HEK293 (cell line): ENCODE results near the gene SCIN.

Source experiments
- KLF9 ChIP-seq: fragments of 450-650 bp; formaldehyde crosslinking; IDR thresholded peaks from 2 replicates; pipeline ENCODE4 v1.5.1; 2016; ENCODE audit warnings: missing biosample characterization, missing genetic modification characterization, low read depth
- TRIM28 ChIP-seq: IDR thresholded peaks from 2 replicates; pipeline ENCODE4 v1.6.1; 2011; ENCODE audit warnings: low read length, control low read depth, borderline replicate concordance
- YY1 ChIP-seq: fragments of 450-650 bp; formaldehyde crosslinking; IDR thresholded peaks from 2 replicates; pipeline ENCODE4 v1.5.1; 2018; ENCODE audit warnings: missing biosample characterization, missing genetic modification characterization
- ZBTB17 ChIP-seq: fragments of 450-650 bp; formaldehyde crosslinking; IDR thresholded peaks from 2 replicates; pipeline ENCODE4 v1.5.1; 2016; ENCODE audit warnings: missing biosample characterization, missing genetic modification characterization
- ZEB2 ChIP-seq: fragments of 450-650 bp; formaldehyde crosslinking; IDR thresholded peaks from 2 replicates; pipeline ENCODE4 v1.5.1; 2016; ENCODE audit warnings: missing biosample characterization, missing genetic modification characterization
- ZFP37 ChIP-seq: fragments of 450-650 bp; formaldehyde crosslinking; IDR thresholded peaks from 2 replicates; pipeline ENCODE4 v1.5.1; 2016; ENCODE audit warnings: missing biosample characterization, missing genetic modification characterization
- ZNF549 ChIP-seq: fragments of 450-650 bp; IDR thresholded peaks from 2 replicates; pipeline ENCODE4 v1.5.1; 2018; ENCODE audit warnings: missing biosample characterization, missing genetic modification characterization, mild to moderate bottlenecking, inconsistent platforms, moderate library complexity
- ZNF768 ChIP-seq: fragments of 450-650 bp; formaldehyde crosslinking; IDR thresholded peaks from 2 replicates; pipeline ENCODE4 v1.5.1; 2018; ENCODE audit warnings: missing biosample characterization, mild to moderate bottlenecking, missing genetic modification characterization
- ZXDB ChIP-seq: fragments of 450-650 bp; formaldehyde crosslinking; IDR thresholded peaks from 2 replicates; pipeline ENCODE4 v1.5.1; 2016; ENCODE audit warnings: missing biosample characterization, missing genetic modification characterization
- TF ChIP-seq, protein P1 (sequence below): fragments of 450-650 bp; formaldehyde crosslinking; IDR thresholded peaks from 2 replicates; pipeline ENCODE4 v1.5.1; 2016; ENCODE audit warnings: missing biosample characterization, missing genetic modification characterization
- TF ChIP-seq, protein P2 (sequence below): fragments of 450-650 bp; formaldehyde crosslinking; IDR thresholded peaks from 2 replicates; pipeline ENCODE4 v1.5.1; 2016; ENCODE audit warnings: missing biosample characterization, missing genetic modification characterization
- TF ChIP-seq, protein P3 (sequence below): fragments of 450-650 bp; formaldehyde crosslinking; IDR thresholded peaks from 2 replicates; pipeline ENCODE4 v1.5.1; 2016; ENCODE audit warnings: missing biosample characterization, missing genetic modification characterization

GRCh38 chr7:12601302-12601869, 30.9 kb downstream of the SCIN start:
- TF ChIP-seq, protein P1, sequence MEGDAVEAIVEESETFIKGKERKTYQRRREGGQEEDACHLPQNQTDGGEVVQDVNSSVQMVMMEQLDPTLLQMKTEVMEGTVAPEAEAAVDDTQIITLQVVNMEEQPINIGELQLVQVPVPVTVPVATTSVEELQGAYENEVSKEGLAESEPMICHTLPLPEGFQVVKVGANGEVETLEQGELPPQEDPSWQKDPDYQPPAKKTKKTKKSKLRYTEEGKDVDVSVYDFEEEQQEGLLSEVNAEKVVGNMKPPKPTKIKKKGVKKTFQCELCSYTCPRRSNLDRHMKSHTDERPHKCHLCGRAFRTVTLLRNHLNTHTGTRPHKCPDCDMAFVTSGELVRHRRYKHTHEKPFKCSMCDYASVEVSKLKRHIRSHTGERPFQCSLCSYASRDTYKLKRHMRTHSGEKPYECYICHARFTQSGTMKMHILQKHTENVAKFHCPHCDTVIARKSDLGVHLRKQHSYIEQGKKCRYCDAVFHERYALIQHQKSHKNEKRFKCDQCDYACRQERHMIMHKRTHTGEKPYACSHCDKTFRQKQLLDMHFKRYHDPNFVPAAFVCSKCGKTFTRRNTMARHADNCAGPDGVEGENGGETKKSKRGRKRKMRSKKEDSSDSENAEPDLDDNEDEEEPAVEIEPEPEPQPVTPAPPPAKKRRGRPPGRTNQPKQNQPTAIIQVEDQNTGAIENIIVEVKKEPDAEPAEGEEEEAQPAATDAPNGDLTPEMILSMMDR = no peak
- TF ChIP-seq, protein P2, sequence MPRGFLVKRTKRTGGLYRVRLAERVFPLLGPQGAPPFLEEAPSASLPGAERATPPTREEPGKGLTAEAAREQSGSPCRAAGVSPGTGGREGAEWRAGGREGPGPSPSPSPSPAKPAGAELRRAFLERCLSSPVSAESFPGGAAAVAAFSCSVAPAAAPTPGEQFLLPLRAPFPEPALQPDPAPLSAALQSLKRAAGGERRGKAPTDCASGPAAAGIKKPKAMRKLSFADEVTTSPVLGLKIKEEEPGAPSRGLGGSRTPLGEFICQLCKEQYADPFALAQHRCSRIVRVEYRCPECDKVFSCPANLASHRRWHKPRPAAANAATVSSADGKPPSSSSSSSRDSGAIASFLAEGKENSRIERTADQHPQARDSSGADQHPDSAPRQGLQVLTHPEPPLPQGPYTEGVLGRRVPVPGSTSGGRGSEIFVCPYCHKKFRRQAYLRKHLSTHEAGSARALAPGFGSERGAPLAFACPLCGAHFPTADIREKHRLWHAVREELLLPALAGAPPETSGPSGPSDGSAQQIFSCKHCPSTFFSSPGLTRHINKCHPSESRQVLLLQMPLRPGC (tag by site-specific recombination) = no peak
- TF ChIP-seq ZFP37 (tag by site-specific recombination) = no peak
- TF ChIP-seq, protein P3, sequence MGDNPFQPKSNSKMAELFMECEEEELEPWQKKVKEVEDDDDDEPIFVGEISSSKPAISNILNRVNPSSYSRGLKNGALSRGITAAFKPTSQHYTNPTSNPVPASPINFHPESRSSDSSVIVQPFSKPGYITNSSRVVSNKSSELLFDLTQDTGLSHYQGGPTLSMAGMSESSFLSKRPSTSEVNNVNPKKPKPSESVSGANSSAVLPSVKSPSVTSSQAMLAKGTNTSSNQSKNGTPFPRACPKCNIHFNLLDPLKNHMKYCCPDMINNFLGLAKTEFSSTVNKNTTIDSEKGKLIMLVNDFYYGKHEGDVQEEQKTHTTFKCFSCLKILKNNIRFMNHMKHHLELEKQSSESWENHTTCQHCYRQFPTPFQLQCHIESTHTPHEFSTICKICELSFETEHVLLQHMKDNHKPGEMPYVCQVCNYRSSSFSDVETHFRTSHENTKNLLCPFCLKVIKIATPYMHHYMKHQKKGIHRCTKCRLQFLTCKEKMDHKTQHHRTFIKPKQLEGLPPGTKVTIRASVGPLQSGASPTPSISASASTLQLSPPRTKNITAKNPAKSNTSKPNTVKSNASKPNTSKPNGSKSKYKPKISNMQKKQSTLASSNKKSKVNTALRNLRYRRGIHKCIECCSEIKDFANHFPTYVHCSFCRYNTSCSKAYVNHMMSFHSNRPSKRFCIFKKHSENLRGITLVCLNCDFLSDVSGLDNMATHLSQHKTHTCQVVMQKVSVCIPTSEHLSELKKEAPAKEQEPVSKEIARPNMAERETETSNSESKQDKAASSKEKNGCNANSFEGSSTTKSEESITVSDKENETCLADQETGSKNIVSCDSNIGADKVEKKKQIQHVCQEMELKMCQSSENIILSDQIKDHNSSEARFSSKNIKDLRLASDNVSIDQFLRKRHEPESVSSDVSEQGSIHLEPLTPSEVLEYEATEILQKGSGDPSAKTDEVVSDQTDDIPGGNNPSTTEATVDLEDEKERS (tag by site-specific recombination) = no peak
- no peak for TF ChIP-seq TRIM28
- TF ChIP-seq ZNF549 = no peak
- TF ChIP-seq ZXDB (tag by site-specific recombination) = no peak
- TF ChIP-seq ZEB2 (tag by site-specific recombination) = no peak
- TF ChIP-seq ZNF768 (tag by site-specific recombination) = no peak
- TF ChIP-seq YY1 (tag by site-specific recombination) = no peak
- no peak for TF ChIP-seq ZBTB17 (tag by site-specific recombination)
- TF ChIP-seq KLF9 (tag by site-specific recombination) = no peak
